ENCODE measurements around the gene ENTREP1.

- no peak; the same call in 1 of the 2 replicates for TF ChIP-seq CTCF (conservative IDR thresholded peaks at IDR 0.05)
- TF ChIP-seq ZFX (IDR thresholded peaks at IDR 0.05): no peak
Measured at GRCh38 chr9:69324549-69325401, at the start of gene ENTREP1.

Measured in C4-2B (cell line).